T-cell (primary cell): ENCODE data around the gene BRIP1. TPM values are rescaled to one million over a fixed set of nuclear protein-coding genes. Genes with fewer than 3 reads are reported as not detected.
"Not testable (repeated sequence)": the region's sequence is repeated elsewhere in the genome, so short reads cannot be mapped to it uniquely, and the experiment has no call there.

Experiments
- ATAC-seq, 4 experiments: fragments of 200-7000 bp in 3 of 4; fragments of 150-1000 bp in 1 of 4; cut with Tn5 transposase; replicated peaks in 1 of 4; 1 replicate in 3 of 4; 2 replicates in 1 of 4; pipeline ENCODE4 v1.10.0; 2021; ENCODE audit warnings: moderate library complexity in 3 of 4, mild to moderate bottlenecking in 2 of 4, moderate number of reproducible peaks in 1 of 4
- CTCF ChIA-PET, 2 donors: fragments of 300-600 bp; sonication (Branson Sonifier 250); formaldehyde crosslinking; loops; one replicate each; lab custom pipeline; 2022; ENCODE audit warnings: antibody characterized with exemption in 2 of 2; lab: Charles Lee
- POLR2A ChIA-PET, 2 donors: fragments of 300-600 bp; sonication (Branson Sonifier 250); formaldehyde crosslinking; loops; one replicate each; lab custom pipeline; 2022; ENCODE audit warnings: antibody characterized with exemption in 2 of 2; lab: Charles Lee
- DNase-seq, 35 experiments: peaks; one replicate each; pipeline versions ENCODE4 v3.0.0 to v3.0.0-alpha.2; 2013 to 2023
- H3K27ac ChIP-seq: one replicate; pipeline ENCODE4 v1.5.1; 2013; ENCODE audit warnings: low read length
- H3K27me3 ChIP-seq, 2 experiments: replicated peaks in 1 of 2; 1 replicate in 1 of 2; 2 replicates in 1 of 2; pipeline versions ENCODE4 v1.6.1 to v1.7.0; 2013; ENCODE audit warnings: low read length in 1 of 2, mixed read lengths in 1 of 2; ENCODE audit not compliant: control insufficient read depth in 2 of 2, insufficient read depth in 2 of 2; ENCODE audit errors: extremely low read depth in 1 of 2
- H3K36me3 ChIP-seq, 2 donors: 1 replicate in 1 of 2; 2 replicates in 1 of 2; pipeline versions ENCODE4 v1.6.1 to v1.7.0; 2013; ENCODE audit warnings: low read length in 1 of 2; ENCODE audit not compliant: control insufficient read depth in 2 of 2, insufficient read depth in 1 of 2; ENCODE audit errors: extremely low read depth in 1 of 2
- H3K4me1 ChIP-seq, 2 experiments: 1 replicate in 1 of 2; 2 replicates in 1 of 2; pipeline versions ENCODE4 v1.6.1 to v1.7.0; 2013; ENCODE audit warnings: low read length in 2 of 2, mixed read lengths in 1 of 2; ENCODE audit not compliant: insufficient read depth in 2 of 2, control insufficient read depth in 1 of 2; ENCODE audit errors: extremely low read depth in 1 of 2
- H3K4me3 ChIP-seq, 2 donors: 1 replicate in 1 of 2; 2 replicates in 1 of 2; pipeline versions ENCODE4 v1.5.1 to v1.7.0; 2013; ENCODE audit warnings: mild to moderate bottlenecking in 2 of 2, low read length in 1 of 2, moderate library complexity in 1 of 2; ENCODE audit not compliant: control insufficient read depth in 1 of 2; ENCODE audit errors: extremely low read depth in 1 of 2
- H3K9me3 ChIP-seq: 2 replicates; pipeline ENCODE4 v1.7.0; 2013
- H3K27ac Mint-ChIP-seq, 2 donors: one replicate each; pipeline ENCODE4 v1.8.0; 2020 to 2021; ENCODE audit warnings: mild to moderate bottlenecking in 2 of 2, mixed read lengths in 2 of 2
- H3K27me3 Mint-ChIP-seq, 2 donors: one replicate each; pipeline ENCODE4 v1.8.0; 2021 to 2022; ENCODE audit warnings: mixed read lengths in 2 of 2
- H3K36me3 Mint-ChIP-seq: one replicate; pipeline ENCODE4 v1.8.0; 2021; ENCODE audit warnings: mixed read lengths
- H3K4me1 Mint-ChIP-seq, 3 donors: one replicate each; pipeline ENCODE4 v1.8.0; 2020 to 2022; ENCODE audit warnings: mixed read lengths in 3 of 3, mild to moderate bottlenecking in 1 of 3
- H3K4me3 Mint-ChIP-seq, 3 donors: one replicate each; pipeline ENCODE4 v1.8.0; 2020 to 2022; ENCODE audit warnings: mild to moderate bottlenecking in 3 of 3, mixed read lengths in 3 of 3, moderate library complexity in 3 of 3
- H3K9me3 Mint-ChIP-seq, 3 donors: one replicate each; pipeline ENCODE4 v1.8.0; 2020 to 2022; ENCODE audit warnings: mixed read lengths in 3 of 3
- WGBS: methylation state at CpG from one replicate; pipeline ENCODE4 v1.1.5; 2013; ENCODE audit warnings: missing lambda C conversion rate; ENCODE audit not compliant: insufficient coverage; 5-methylcytosine and 5-hydroxymethylcytosine counted together
- total RNA-seq, 35 experiments: library from RNA in 6 of 35; stranded (reverse) in 6 of 35; fragments of 120-200 nt in 1 of 35; gene quantifications; one replicate each; pipeline versions ENCODE4 v1.2.1 to v1.2.4 and lab custom pipeline; 2013 to 2026

The BRIP1 gene
- total RNA-seq, 5 donors from 2014 or later (not counting 1 experiment from before 2014, with no cell fraction given) = 1.4 to 3.5 (median 1.7) TPM

DNA sequence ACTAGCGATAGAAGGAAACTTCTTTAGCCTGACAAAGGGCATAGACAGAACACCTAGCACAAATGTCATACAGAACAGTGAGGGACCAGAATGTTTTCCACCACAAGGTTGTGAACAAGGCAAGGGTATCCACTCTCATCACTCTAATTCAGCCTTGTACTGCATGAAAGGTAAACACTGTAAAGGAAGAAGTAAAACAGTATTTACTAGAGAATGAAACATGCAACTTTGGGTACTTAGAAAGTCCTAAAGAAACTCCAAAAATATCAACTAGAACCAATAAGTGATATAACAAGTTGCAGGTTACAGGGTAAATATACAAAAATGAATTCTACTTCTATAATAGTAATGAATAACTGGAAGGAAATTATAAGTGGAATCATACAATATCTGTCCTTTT is 32.2 kb downstream of the BRIP1 start:
- no peak overlapping the region for H3K4me3 Mint-ChIP-seq
- H3K27ac ChIP-seq = no peak overlapping the region
- ChIA-PET POLR2A (no interaction called here), CTCF (no interaction called here)
- no peaks in the 10 kb centered on the region for H3K4me1 ChIP-seq
- no peak overlapping the region for H3K27ac Mint-ChIP-seq
- H3K27me3 Mint-ChIP-seq = no peaks in the 10 kb centered on the region
- no peak for DNase-seq
- ATAC-seq = no peak
- no peaks in the 10 kb centered on the region for H3K36me3 ChIP-seq
- H3K36me3 Mint-ChIP-seq = peaks cover 12% of the 10 kb centered on the region
- no peaks in the 10 kb centered on the region for H3K27me3 ChIP-seq
- peaks cover 0 to 4% (median 0%) of the 10 kb centered on the region in 3 donors for H3K9me3 Mint-ChIP-seq
- H3K4me1 Mint-ChIP-seq = no peaks in the 10 kb centered on the region
- no peaks in the 10 kb centered on the region for H3K9me3 ChIP-seq
- H3K4me3 ChIP-seq = no peak overlapping the region
- 100% methylated on average over 1 of the region's 1 CpG for WGBS

DNA sequence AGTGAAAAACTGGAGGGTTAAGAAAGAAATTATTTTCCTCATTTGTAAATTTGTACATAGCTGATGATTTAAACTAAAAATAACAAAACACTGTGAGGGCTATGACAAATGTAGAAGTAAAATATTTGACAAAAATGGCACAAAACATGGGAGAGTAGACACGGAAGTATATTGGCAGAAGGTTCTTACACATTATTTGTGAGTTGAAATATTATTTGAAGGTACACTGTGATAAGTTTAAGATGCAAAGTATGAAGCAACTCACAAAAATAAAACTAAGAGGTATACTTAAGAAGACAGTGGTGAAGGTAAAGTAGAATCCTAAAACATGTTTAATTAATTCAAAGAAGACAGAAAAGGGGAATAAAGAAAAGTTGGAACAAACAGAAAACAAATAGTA is 34.6 kb downstream of the BRIP1 start:
- ChIA-PET CTCF (interaction anchor here in 1 of 2 donors (0.6 kb wide), 1 partner anchor 420 kb away, joined by 4 read pairs; no protein-coding TSS in a partner anchor), POLR2A (no interaction called here)
- WGBS = 100% methylated on average over 1 of the region's 1 CpG
- no peaks in the 10 kb centered on the region for H3K9me3 ChIP-seq
- H3K4me3 ChIP-seq = no peak overlapping the region
- Mint-ChIP-seq H3K4me3 (no peak overlapping the region), H3K27ac (no peak overlapping the region), H3K27me3 (no peaks in the 10 kb centered on the region), H3K4me1 (no peaks in the 10 kb centered on the region), H3K9me3 (peaks cover 0 to 4% (median 0%) of the 10 kb centered on the region in 3 donors), H3K36me3 (peaks cover 17% of the 10 kb centered on the region)
- no peaks in the 10 kb centered on the region for H3K36me3 ChIP-seq
- ATAC-seq (no peak), DNase-seq (no peak)
- H3K27ac ChIP-seq = no peak overlapping the region
- H3K4me1 ChIP-seq = no peaks in the 10 kb centered on the region
- H3K27me3 ChIP-seq = no peaks in the 10 kb centered on the region

DNA sequence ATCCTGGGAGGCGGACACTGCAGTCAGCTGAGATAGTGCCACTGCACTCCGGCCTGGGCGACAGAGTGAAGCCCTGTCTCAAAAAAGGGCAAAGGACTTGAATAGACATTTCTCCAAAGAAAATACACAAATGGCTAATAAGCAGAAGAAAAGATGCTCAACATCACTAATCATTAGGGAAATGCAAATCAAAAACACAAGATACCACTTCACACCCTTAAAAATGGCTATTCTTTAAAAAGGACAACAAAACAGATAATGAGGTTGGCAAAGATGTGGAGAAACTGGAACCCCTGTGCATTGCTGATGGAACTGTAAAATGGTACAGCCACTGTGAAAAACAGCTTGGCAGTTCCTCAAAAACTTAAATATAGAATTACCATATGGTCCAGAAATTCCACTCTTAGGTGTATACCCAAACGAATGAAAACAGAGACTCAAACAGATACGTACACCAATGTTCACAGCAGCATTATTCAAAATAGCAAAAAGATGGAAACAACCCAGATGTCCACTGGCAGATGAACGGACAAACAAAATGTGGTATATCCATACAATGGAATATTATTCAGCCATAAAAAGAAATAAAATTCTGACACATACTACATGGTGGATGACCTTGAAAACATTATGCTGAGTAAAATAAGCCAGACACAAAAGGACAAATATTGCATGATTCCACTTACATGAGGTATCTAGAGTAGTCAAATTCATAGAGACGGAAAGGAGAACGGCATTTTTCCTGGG is 35.5 kb downstream of the BRIP1 start:
- 100% methylated on average over 3 of the region's 8 CpGs for WGBS

DNA sequence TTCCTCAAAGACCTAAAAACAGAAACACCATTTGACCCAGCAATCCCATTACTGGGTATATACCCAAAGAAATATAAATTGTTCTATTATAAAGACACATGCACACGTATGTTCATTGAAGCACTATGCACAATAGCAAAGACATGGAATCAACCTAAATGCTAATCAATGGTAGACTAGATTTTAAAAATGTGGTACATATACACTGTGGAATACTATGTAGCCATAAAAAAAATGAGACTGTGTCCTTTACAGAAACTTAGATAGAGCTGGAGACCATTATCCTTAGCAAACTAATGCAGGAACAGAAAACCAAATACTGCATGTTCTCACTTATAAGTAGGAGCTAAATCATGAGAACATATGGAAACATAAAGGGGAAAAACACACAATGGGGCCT is 36.5 kb downstream of the BRIP1 start:
- H3K27ac ChIP-seq, ATAC-seq, H3K4me1 Mint-ChIP-seq, DNase-seq, H3K9me3 Mint-ChIP-seq, H3K36me3 ChIP-seq, H3K27me3 ChIP-seq, H3K27me3 Mint-ChIP-seq, H3K9me3 ChIP-seq, H3K4me3 ChIP-seq, H3K4me1 ChIP-seq, CTCF ChIA-PET, POLR2A ChIA-PET, H3K4me3 Mint-ChIP-seq, H3K27ac Mint-ChIP-seq: not testable (repeated sequence)
- WGBS = no CpG with 5 or more reads among the region's 1 CpG
- peaks cover 17% of the 10 kb centered on the region for H3K36me3 Mint-ChIP-seq

More for the DNA sequence above, 35.5 kb downstream of the BRIP1 start:
- Mint-ChIP-seq H3K36me3 (peaks cover 17% of the 10 kb centered on the region), H3K4me3 (no peak overlapping the region), H3K27me3 (no peaks in the 10 kb centered on the region), H3K9me3 (peaks cover 0 to 4% (median 0%) of the 10 kb centered on the region in 3 donors), H3K27ac (no peak overlapping the region), H3K4me1 (no peaks in the 10 kb centered on the region)
- H3K4me1 ChIP-seq = no peaks in the 10 kb centered on the region
- ATAC-seq (no peak), DNase-seq (no peak)
- H3K9me3 ChIP-seq = no peaks in the 10 kb centered on the region
- no peak overlapping the region for H3K27ac ChIP-seq
- H3K27me3 ChIP-seq = no peaks in the 10 kb centered on the region
- no peaks in the 10 kb centered on the region for H3K36me3 ChIP-seq
- POLR2A ChIA-PET = no interaction called here
- no peak overlapping the region for H3K4me3 ChIP-seq
- CTCF ChIA-PET = no interaction called here

DNA sequence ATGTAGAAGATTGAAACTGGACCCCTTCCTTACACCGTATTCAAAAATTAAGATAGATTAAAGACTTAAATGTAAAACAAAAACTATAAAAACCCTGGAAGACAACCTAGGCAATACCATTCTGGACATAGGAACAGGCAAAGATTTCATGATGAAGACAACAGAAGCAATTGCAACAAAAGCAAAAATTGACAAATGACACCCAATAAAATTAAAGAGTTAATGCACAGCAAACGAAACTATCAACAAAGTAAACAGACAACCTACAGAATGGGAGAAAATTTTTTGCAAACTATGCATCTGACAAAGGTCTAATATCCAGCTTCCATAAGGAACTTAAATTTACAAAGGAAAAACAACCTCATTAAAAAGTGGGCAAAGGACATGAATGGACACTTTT is 37.1 kb downstream of the BRIP1 start:
- ATAC-seq, H3K27ac Mint-ChIP-seq, H3K4me3 Mint-ChIP-seq, H3K36me3 ChIP-seq, H3K4me1 ChIP-seq, H3K27me3 Mint-ChIP-seq, POLR2A ChIA-PET, H3K9me3 Mint-ChIP-seq, H3K4me1 Mint-ChIP-seq, H3K4me3 ChIP-seq, H3K27ac ChIP-seq, H3K27me3 ChIP-seq, H3K9me3 ChIP-seq, DNase-seq: not testable (repeated sequence)
- CTCF ChIA-PET = interaction anchor here (0.6 kb wide), 2 partner anchors 317 to 492 kb away, joined by 3 to 4 read pairs; no protein-coding TSS in a partner anchor
- H3K36me3 Mint-ChIP-seq = peaks cover 21% of the 10 kb centered on the region
- WGBS = no CpG with 5 or more reads among the region's 2 CpGs

DNA sequence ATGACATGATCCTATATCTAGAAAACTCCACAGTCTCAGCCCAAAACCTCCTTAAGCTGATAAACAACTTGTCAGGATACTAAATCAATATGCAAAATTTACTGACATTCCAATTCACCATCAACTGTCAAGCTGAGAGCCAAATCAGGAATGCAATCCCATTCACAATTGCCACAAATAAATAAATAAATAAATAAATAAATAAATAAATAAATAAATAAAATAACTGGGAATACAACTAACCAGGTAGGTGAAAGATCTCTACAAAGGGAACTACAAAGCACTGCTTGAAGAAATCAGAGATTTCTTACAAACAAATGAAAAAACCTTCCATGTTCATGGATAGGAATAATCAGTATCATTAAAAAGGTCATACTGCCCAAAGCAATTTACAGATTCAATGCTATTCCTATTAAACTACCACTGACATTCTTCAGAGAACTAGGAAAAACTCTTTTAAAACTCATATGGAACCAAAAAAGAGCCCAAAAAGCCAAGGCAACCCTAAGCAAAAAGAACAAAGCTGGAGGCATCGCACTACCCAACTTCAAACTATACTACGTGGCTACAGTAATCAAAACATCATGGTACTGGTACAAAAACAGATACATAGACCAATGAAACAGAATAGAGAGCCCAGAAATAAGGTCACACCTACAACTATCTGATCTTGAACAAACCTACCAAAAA is 37.7 kb downstream of the BRIP1 start:
- H3K9me3 ChIP-seq = no peaks in the 10 kb centered on the region
- no peak for DNase-seq
- WGBS = 80% methylated on average over 1 of the region's 2 CpGs
- Mint-ChIP-seq H3K27me3 (no peaks in the 10 kb centered on the region), H3K27ac (no peak overlapping the region), H3K4me3 (no peak overlapping the region), H3K36me3 (peaks cover 24% of the 10 kb centered on the region), H3K9me3 (peaks cover 0 to 4% (median 0%) of the 10 kb centered on the region in 3 donors), H3K4me1 (no peaks in the 10 kb centered on the region)
- H3K27ac ChIP-seq = no peak overlapping the region
- no peaks in the 10 kb centered on the region for H3K36me3 ChIP-seq
- H3K27me3 ChIP-seq = no peaks in the 10 kb centered on the region
- ATAC-seq = no peak
- H3K4me1 ChIP-seq = no peaks in the 10 kb centered on the region
- POLR2A ChIA-PET = no interaction called here
- CTCF ChIA-PET = no interaction called here
- no peak overlapping the region for H3K4me3 ChIP-seq
